MM.1S (cell line): ENCODE results near the gene OR10A2.
A peak's percentile ranks its signal among the peaks of the same experiment; 100 is the strongest.

Experiments used
- DNase-seq: peaks from one replicate; pipeline ENCODE4 v3.0.0-alpha.2; 2015
- H2AFZ ChIP-seq: fragments of 300-600 bp; sonication (generic); 2 replicates; pipeline ENCODE4 v1.6.0; 2016; ENCODE audit warnings: antibody characterized with exemption, low read length
- H3F3A ChIP-seq: fragments of 300-600 bp; sonication (generic); 2 replicates; pipeline ENCODE4 v1.6.1; 2016; ENCODE audit warnings: mild to moderate bottlenecking, antibody characterized with exemption, low read length, moderate library complexity, mixed read lengths; ENCODE audit not compliant: insufficient read depth
- H3K27ac ChIP-seq: fragments of 300-600 bp; sonication (generic); 2 replicates; pipeline ENCODE4 v1.5.1; 2016; ENCODE audit warnings: mild to moderate bottlenecking, low read length
- H3K27me3 ChIP-seq: fragments of 300-600 bp; sonication (generic); replicated peaks from 2 replicates; pipeline ENCODE4 v1.6.0; 2016; ENCODE audit warnings: low read length; ENCODE audit not compliant: insufficient read depth
- H3K36me3 ChIP-seq: fragments of 300-600 bp; sonication (generic); replicated peaks from 2 replicates; pipeline ENCODE4 v1.6.1; 2016; ENCODE audit warnings: mild to moderate bottlenecking, low read length, mixed read lengths; ENCODE audit not compliant: insufficient read depth
- H3K4me1 ChIP-seq: fragments of 300-600 bp; sonication (generic); 2 replicates; pipeline ENCODE4 v1.6.1; 2016; ENCODE audit warnings: low read length, mixed read lengths
- H3K4me2 ChIP-seq: fragments of 300-600 bp; sonication (generic); 2 replicates; pipeline ENCODE4 v1.6.0; 2016; ENCODE audit warnings: low read depth, low read length
- H3K4me3 ChIP-seq: fragments of 300-600 bp; sonication (generic); 2 replicates; pipeline ENCODE4 v1.5.1; 2016; ENCODE audit warnings: low read length, mixed read lengths
- H3K79me2 ChIP-seq: fragments of 300-600 bp; sonication (generic); 2 replicates; pipeline ENCODE4 v1.6.1; 2016; ENCODE audit warnings: mixed run types, low read length, mixed read lengths
- H3K9ac ChIP-seq: fragments of 300-600 bp; sonication (generic); 2 replicates; pipeline ENCODE4 v1.6.1; 2016; ENCODE audit warnings: low read length, mixed read lengths
- H3K9me2 ChIP-seq: fragments of 300-600 bp; sonication (generic); replicated peaks from 2 replicates; pipeline ENCODE4 v1.6.1; 2016; ENCODE audit warnings: mild to moderate bottlenecking, low read length, mixed read lengths; ENCODE audit not compliant: insufficient read depth
- H3K9me3 ChIP-seq: fragments of 300-600 bp; sonication (generic); replicated peaks from 2 replicates; pipeline ENCODE4 v1.6.1; 2016; ENCODE audit warnings: mild to moderate bottlenecking, low read length, mixed read lengths; ENCODE audit not compliant: insufficient read depth
- H4K20me1 ChIP-seq: fragments of 300-600 bp; sonication (generic); 2 replicates; pipeline ENCODE4 v1.6.1; 2016; ENCODE audit warnings: mild to moderate bottlenecking, low read length, moderate library complexity, mixed read lengths; ENCODE audit not compliant: insufficient read depth
- CTCF ChIP-seq: fragments of 300-600 bp; sonication (generic); IDR thresholded peaks from 2 replicates; pipeline ENCODE4 v1.5.1; 2016; ENCODE audit warnings: antibody characterized with exemption, low read length, mixed read lengths
- EZH2 ChIP-seq: fragments of 300-600 bp; sonication (generic); optimal IDR thresholded peaks from 2 replicates; pipeline ENCODE3; 2017; ENCODE audit warnings: low read depth, mild to moderate bottlenecking, antibody characterized with exemption, low read length, mixed read lengths
- EZH2phosphoT487 ChIP-seq: fragments of 300-600 bp; sonication (generic); IDR thresholded peaks from 2 replicates; pipeline ENCODE4 v1.6.1; 2018; ENCODE audit warnings: antibody characterized with exemption, low read length

The OR10A2 gene

GRCh38 chr11:6875761-6876160 lies 12.9 kb downstream of the OR10A2 start:
- Histone ChIP-seq H3K79me2 (no peaks in the 10 kb centered on the region), H3K9me3 (no peaks in the 10 kb centered on the region), H3K27ac (no peak overlapping the region), H4K20me1 (no peaks in the 10 kb centered on the region), H3K27me3 (no peaks in the 10 kb centered on the region), H3K9ac (no peak overlapping the region), H2AFZ (no peak overlapping the region), H3K9me2 (no peaks in the 10 kb centered on the region), H3K4me1 (no peaks in the 10 kb centered on the region), H3F3A (no peaks in the 10 kb centered on the region), H3K36me3 (no peaks in the 10 kb centered on the region), H3K4me2 (no peak overlapping the region), H3K4me3 (no peak overlapping the region)
- no peak for TF ChIP-seq EZH2
- TF ChIP-seq CTCF, result no peak
- TF ChIP-seq EZH2phosphoT487, result no peak
- no peak for DNase-seq

- Histone ChIP-seq H3K4me1 (no peaks in the 10 kb centered on the region), H4K20me1 (no peaks in the 10 kb centered on the region), H3K79me2 (no peaks in the 10 kb centered on the region), H3K9ac (no peak within 1 kb of the TSS), H3K36me3 (no peaks in the 10 kb centered on the region), H3K4me2 (no peak within 1 kb of the TSS), H3K9me2 (no peaks in the 10 kb centered on the region), H3K27me3 (no peaks in the 10 kb centered on the region), H3K27ac (no peak within 1 kb of the TSS), H3K4me3 (no peak within 1 kb of the TSS), H3F3A (no peaks in the 10 kb centered on the region), H3K9me3 (no peaks in the 10 kb centered on the region), H2AFZ (no peak within 1 kb of the TSS)
- TF ChIP-seq EZH2 (no peak), CTCF (no peak), EZH2phosphoT487 (no peak)
- no peak for DNase-seq
Observed at GRCh38 chr11:6876325-6876724, 13.5 kb downstream of the OR10A2 start, which contains the start of gene OR10A4. TSS of gene OR10A4 (plus strand) at chr11:6876625. CDS start at chr11:6876648, 23 bp downstream.

- H3K9me2 ChIP-seq, result no peaks in the 10 kb centered on the region
Observed at GRCh38 chr11:6876914-6877313, 14.1 kb downstream of the OR10A2 start.

More at GRCh38 chr11:6876914-6877313, 14.1 kb downstream of the OR10A2 start:
- Histone ChIP-seq H3K4me3 (no peak overlapping the region), H3K27ac (no peak overlapping the region), H3K4me1 (no peaks in the 10 kb centered on the region), H3K36me3 (no peaks in the 10 kb centered on the region), H2AFZ (no peak overlapping the region), H3K4me2 (no peak overlapping the region), H4K20me1 (no peaks in the 10 kb centered on the region), H3K79me2 (no peaks in the 10 kb centered on the region), H3K27me3 (no peaks in the 10 kb centered on the region), H3F3A (no peaks in the 10 kb centered on the region), H3K9me3 (no peaks in the 10 kb centered on the region), H3K9ac (no peak overlapping the region)
- TF ChIP-seq CTCF (no peak), EZH2 (no peak), EZH2phosphoT487 (no peak)
- peak; percentile 32 for DNase-seq
